Fibroblast of the aortic adventitia (primary cell): Measurements from ENCODE around the gene MCTP1. TPM values are rescaled to one million over a fixed set of nuclear protein-coding genes. Genes with fewer than 3 reads are reported as not detected.

ENCODE experiments used
- DNase-seq: peaks from one replicate; pipeline ENCODE4 v3.0.0-alpha.2; 2010; ENCODE audit warnings: low read depth
- H3K4me3 ChIP-seq: 2 replicates; pipeline ENCODE4 v1.5.1; 2011; ENCODE audit warnings: low read depth, mild to moderate bottlenecking, control low read depth, low read length, moderate library complexity
- total RNA-seq: library from RNA; depleted of rRNA; stranded (reverse); fragments of >200 nt; gene quantifications from 2 replicates; pipeline ENCODE4 v1.2.3, GENCODE V29; 2012; ENCODE audit warnings: low replicate concordance
- TF ChIP-seq, protein P1 (sequence below): IDR thresholded peaks from 2 replicates; pipeline ENCODE4 v1.5.1; 2011; ENCODE audit warnings: mild to moderate bottlenecking, low read length, control low read depth, inconsistent platforms; ENCODE audit not compliant: insufficient read depth

The MCTP1 gene
- total RNA-seq, 1 donor: 7.6 TPM

DNA sequence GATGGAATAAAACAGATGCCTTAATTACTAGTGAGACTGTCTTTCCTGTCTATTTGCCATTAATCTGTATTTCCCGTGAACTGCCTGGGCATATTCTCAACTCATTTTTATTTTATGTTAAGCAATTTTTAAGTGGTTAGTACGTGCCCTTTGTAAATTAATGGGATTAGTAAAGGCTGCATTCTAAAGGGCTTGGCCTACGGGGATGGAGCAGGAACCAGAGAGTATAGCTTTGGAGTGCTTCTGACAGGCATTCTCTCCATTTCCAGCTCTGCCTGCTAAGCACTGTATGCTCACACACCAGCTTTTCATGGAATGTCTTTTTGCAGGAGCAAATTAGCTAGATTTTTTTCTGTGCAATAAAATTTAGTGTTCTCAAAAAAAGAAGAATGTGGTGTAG lies 241.2 kb downstream of the MCTP1 start:
- TF ChIP-seq, protein P1, sequence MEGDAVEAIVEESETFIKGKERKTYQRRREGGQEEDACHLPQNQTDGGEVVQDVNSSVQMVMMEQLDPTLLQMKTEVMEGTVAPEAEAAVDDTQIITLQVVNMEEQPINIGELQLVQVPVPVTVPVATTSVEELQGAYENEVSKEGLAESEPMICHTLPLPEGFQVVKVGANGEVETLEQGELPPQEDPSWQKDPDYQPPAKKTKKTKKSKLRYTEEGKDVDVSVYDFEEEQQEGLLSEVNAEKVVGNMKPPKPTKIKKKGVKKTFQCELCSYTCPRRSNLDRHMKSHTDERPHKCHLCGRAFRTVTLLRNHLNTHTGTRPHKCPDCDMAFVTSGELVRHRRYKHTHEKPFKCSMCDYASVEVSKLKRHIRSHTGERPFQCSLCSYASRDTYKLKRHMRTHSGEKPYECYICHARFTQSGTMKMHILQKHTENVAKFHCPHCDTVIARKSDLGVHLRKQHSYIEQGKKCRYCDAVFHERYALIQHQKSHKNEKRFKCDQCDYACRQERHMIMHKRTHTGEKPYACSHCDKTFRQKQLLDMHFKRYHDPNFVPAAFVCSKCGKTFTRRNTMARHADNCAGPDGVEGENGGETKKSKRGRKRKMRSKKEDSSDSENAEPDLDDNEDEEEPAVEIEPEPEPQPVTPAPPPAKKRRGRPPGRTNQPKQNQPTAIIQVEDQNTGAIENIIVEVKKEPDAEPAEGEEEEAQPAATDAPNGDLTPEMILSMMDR: no peak
- DNase-seq: no peak
- H3K4me3 ChIP-seq: no peak overlapping the region

DNA sequence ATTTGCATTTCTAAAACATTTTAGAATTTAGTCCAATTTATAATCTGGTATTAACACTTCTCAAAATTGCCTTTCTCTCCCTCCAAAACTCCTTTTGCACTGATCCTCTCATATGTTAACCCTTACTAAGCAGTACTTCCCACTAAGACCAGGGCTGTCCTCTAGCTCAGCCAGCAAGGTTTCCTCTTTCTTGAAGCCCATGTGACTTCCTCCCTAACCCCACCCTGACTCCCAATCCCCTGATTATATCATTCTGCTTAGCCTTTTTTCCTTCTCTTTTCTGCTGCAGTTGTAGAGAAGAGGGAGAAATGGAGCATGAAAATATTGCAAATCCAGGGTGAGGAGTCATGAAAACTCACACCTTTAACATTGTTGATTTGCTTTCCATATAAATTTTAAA lies 241.7 kb downstream of the MCTP1 start:
- DNase-seq: no peak
- TF ChIP-seq, protein P1: no peak
- no peak overlapping the region for H3K4me3 ChIP-seq

DNA sequence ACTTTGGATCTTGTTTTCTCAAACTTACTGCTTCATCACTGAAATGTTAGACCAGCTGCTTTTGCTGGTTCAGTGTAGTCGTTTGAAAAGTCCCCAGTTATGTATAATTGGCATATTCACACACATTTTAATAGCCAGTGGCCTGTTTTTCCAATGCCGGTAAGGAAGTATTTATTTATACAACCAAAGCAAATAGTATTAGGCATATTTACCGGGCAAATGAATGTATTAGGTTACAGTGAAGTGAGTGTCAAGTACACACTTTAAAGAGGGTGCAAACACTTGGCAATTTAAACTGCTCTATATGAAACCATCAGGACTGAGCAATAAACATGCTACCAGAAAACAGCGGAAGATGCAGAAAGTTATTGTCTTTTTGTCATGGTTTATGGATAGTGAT lies 242.9 kb downstream of the MCTP1 start:
- no peak overlapping the region for H3K4me3 ChIP-seq
- DNase-seq: no peak
- TF ChIP-seq, protein P1: no peak

DNA sequence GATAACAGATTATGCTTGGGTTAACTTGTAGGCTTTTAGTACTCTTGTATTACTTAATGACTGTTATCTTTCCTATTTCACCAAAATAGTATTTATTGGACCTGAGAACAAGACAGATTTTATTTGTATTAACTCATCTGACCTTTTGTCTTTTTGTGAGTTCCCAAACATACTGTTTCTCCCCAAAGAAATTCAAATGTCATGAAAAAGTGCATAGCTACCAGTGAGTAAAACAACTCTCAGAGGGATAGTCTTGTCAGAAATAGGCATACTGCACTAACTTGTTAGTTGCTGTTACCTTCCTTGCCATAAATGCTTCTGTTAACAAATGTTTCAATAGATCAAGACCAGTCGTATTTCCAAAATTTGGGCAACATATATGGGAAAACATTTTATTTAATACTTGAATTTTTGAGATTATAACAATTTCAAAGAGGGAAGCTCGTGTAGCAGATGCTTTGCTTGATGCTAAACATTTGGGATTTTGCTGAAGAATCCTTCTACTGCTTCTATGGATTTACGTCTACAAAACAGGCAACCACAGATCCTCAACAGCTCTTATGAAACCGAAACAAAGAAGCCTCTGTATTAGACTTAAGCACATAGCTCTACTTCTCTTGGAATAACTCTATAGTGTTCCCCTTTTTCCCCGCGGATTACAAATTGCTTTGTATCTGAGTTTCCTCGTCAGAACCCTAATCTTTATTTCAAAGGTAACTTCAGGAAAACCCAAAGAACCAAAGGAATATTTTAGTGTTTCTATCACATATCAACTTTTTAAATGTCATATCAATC lies 248.8 kb downstream of the MCTP1 start:
- no peak overlapping the region for H3K4me3 ChIP-seq
- TF ChIP-seq, protein P1: no peak
- DNase-seq: no peak

DNA sequence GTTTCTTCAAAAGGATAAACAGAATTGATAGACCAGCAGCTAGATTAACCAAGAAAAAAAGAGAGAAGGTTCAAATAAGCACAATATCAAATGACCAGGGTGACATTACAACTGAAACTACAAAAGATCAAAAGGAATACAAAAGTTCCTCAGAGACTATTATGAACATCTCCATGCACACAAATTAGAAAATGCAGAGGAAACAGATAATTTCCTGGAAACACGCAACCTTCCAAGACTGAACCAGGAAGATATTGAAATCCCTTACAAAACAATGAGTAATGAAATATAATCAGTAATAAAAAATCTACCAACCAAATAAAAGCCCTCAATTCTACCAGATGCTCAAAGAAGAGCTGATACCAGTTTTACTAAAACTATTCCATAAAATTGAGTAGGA lies 252.1 kb downstream of the MCTP1 start:
- DNase-seq: no peak
- TF ChIP-seq, protein P1: no peak
- H3K4me3 ChIP-seq: no peak overlapping the region

DNA sequence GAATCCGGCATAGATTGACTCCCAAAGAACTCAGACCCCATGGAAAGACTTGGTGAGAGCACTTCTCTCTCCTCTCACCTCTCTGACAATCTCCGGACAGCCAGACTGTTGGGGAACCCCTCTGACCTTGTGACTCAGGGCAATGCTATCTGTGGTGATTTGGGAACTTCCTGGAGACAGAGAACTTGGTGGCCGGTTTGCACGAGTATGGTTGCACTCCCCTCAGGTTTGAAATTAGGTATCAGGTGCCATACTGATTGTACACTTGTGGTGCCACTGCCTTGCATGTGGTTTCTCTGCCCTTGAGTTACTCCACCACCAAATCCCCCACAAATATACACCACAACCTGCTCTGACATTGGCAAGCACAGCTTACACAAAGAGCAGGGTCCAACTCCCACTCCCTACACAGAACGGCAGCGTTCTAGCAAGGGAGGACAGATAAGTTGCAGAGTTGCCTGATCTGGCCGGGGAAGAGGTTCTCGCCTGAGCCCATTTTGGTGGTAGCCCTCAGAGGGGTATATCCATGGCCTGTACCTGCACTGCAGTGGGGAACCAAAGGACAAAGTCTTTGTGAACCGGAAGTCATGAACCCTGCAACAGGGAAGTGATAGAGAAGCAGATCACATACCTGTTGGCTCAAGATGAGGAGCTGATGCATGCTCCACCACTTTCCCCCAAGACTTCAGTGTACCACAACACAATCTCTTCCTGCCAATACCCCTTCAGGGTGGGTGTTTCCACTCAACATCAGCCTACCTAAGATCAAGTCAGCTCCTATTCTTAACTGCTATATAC lies 255.1 kb downstream of the MCTP1 start:
- no peak overlapping the region for H3K4me3 ChIP-seq
- TF ChIP-seq, protein P1: no peak
- DNase-seq: no peak
